Muscle layer of colon (tissue), 2 donors: ENCODE data around the gene INSIG2.

Experiments
- H3K27ac ChIP-seq: one replicate; pipeline ENCODE4 v1.7.0; 2013; ENCODE audit warnings: low read depth, mild to moderate bottlenecking, low read length, moderate library complexity
- H3K27me3 ChIP-seq, 2 donors: one replicate each; pipeline ENCODE4 v1.7.0; 2013; ENCODE audit warnings: low read length in 2 of 2, mild to moderate bottlenecking in 2 of 2; ENCODE audit not compliant: insufficient read depth in 2 of 2, control insufficient read depth in 1 of 2
- H3K36me3 ChIP-seq: one replicate; pipeline ENCODE4 v1.7.0; 2013; ENCODE audit warnings: mild to moderate bottlenecking, low read length; ENCODE audit not compliant: insufficient read depth
- H3K4me1 ChIP-seq: one replicate; pipeline ENCODE4 v1.7.0; 2013; ENCODE audit warnings: mild to moderate bottlenecking, low read length; ENCODE audit not compliant: insufficient read depth
- H3K4me3 ChIP-seq, 2 donors: one replicate each; pipeline ENCODE4 v1.7.0; 2013; ENCODE audit warnings: low read length in 2 of 2, low read depth in 1 of 2, mild to moderate bottlenecking in 1 of 2, moderate library complexity in 1 of 2
- H3K9ac ChIP-seq: one replicate; pipeline ENCODE4 v1.7.0; 2013; ENCODE audit warnings: low read length
- H3K9me3 ChIP-seq: one replicate; pipeline ENCODE4 v1.7.0; 2013; ENCODE audit warnings: mild to moderate bottlenecking, low read length
- donor health status: abdominal sarcoma.
- donor health status: Adenocarcinoma of cecum.

Gene INSIG2

GRCh38 chr2:118106926-118107325 is 18.7 kb downstream of the INSIG2 start:
- Histone ChIP-seq H3K4me1 (no peaks in the 10 kb centered on the region), H3K27me3 (no peaks in the 10 kb centered on the region), H3K9me3 (no peaks in the 10 kb centered on the region), H3K36me3 (peaks cover 8% of the 10 kb centered on the region), H3K27ac (no peak overlapping the region), H3K4me3 (no peak overlapping the region), H3K9ac (no peak overlapping the region)

- no peak overlapping the region for H3K9ac ChIP-seq
- H3K36me3 ChIP-seq: peaks cover 8% of the 10 kb centered on the region
- no peak overlapping the region for H3K27ac ChIP-seq
- no peaks in the 10 kb centered on the region for H3K9me3 ChIP-seq
- no peak overlapping the region for H3K4me3 ChIP-seq
- H3K4me1 ChIP-seq: no peaks in the 10 kb centered on the region
- no peaks in the 10 kb centered on the region for H3K27me3 ChIP-seq
These were observed 22.0 kb downstream of the INSIG2 start for GRCh38 chr2:118110310-118110709.

- no peaks in the 10 kb centered on the region for H3K4me1 ChIP-seq
- H3K4me3 ChIP-seq: no peak overlapping the region
- H3K9me3 ChIP-seq: no peaks in the 10 kb centered on the region
- no peak overlapping the region for H3K27ac ChIP-seq
- H3K27me3 ChIP-seq: no peaks in the 10 kb centered on the region
- no peak overlapping the region for H3K9ac ChIP-seq
- peaks cover 8% of the 10 kb centered on the region for H3K36me3 ChIP-seq
These were observed 22.7 kb downstream of the INSIG2 start for GRCh38 chr2:118110991-118111390.

GRCh38 chr2:118112771-118113334 is 24.6 kb downstream of the INSIG2 start:
- H3K9me3 ChIP-seq: no peaks in the 10 kb centered on the region
- H3K9ac ChIP-seq: no peak overlapping the region
- H3K36me3 ChIP-seq: peaks cover 7% of the 10 kb centered on the region
- no peaks in the 10 kb centered on the region for H3K27me3 ChIP-seq
- H3K4me3 ChIP-seq: no peak overlapping the region
- H3K27ac ChIP-seq: no peak overlapping the region
- H3K4me1 ChIP-seq: no peaks in the 10 kb centered on the region

- Histone ChIP-seq H3K27ac (no peak overlapping the region), H3K36me3 (no peaks in the 10 kb centered on the region), H3K4me3 (no peak overlapping the region), H3K9ac (no peak overlapping the region), H3K27me3 (no peaks in the 10 kb centered on the region), H3K4me1 (no peaks in the 10 kb centered on the region), H3K9me3 (no peaks in the 10 kb centered on the region)
These were observed 26.6 kb downstream of the INSIG2 start for GRCh38 chr2:118114863-118115262.

GRCh38 chr2:118115761-118116160 is 27.5 kb downstream of the INSIG2 start:
- Histone ChIP-seq H3K9me3 (no peaks in the 10 kb centered on the region), H3K27me3 (no peaks in the 10 kb centered on the region), H3K4me3 (no peak overlapping the region), H3K4me1 (no peaks in the 10 kb centered on the region), H3K36me3 (no peaks in the 10 kb centered on the region), H3K9ac (no peak overlapping the region), H3K27ac (no peak overlapping the region)

GRCh38 chr2:118118479-118118878 is 30.2 kb downstream of the INSIG2 start:
- no peak overlapping the region for H3K27ac ChIP-seq

GRCh38 chr2:118119158-118119727 is 31.0 kb downstream of the INSIG2 start:
- no peak overlapping the region for H3K27ac ChIP-seq
- H3K9ac ChIP-seq: no peak overlapping the region
- no peaks in the 10 kb centered on the region for H3K36me3 ChIP-seq
- no peaks in the 10 kb centered on the region for H3K27me3 ChIP-seq
- H3K4me1 ChIP-seq: peaks cover 23% of the 10 kb centered on the region
- no peak overlapping the region for H3K4me3 ChIP-seq
- H3K9me3 ChIP-seq: no peaks in the 10 kb centered on the region

More at GRCh38 chr2:118118479-118118878, 30.2 kb downstream of the INSIG2 start:
- Histone ChIP-seq H3K36me3 (no peaks in the 10 kb centered on the region), H3K4me1 (peaks cover 15% of the 10 kb centered on the region), H3K4me3 (no peak overlapping the region), H3K9me3 (no peaks in the 10 kb centered on the region), H3K9ac (no peak overlapping the region), H3K27me3 (no peaks in the 10 kb centered on the region)

GRCh38 chr2:118119761-118120400 is 31.6 kb downstream of the INSIG2 start:
- Histone ChIP-seq H3K27me3 (no peaks in the 10 kb centered on the region), H3K4me1 (peaks cover 26% of the 10 kb centered on the region), H3K9me3 (no peaks in the 10 kb centered on the region), H3K9ac (no peak overlapping the region), H3K4me3 (no peak overlapping the region), H3K36me3 (no peaks in the 10 kb centered on the region), H3K27ac (no peak overlapping the region)

GRCh38 chr2:118120401-118120780 is 32.1 kb downstream of the INSIG2 start:
- Histone ChIP-seq H3K36me3 (no peaks in the 10 kb centered on the region), H3K4me3 (no peak overlapping the region), H3K4me1 (peaks cover 26% of the 10 kb centered on the region), H3K27me3 (no peaks in the 10 kb centered on the region), H3K9ac (no peak overlapping the region), H3K9me3 (no peaks in the 10 kb centered on the region), H3K27ac (no peak overlapping the region)

- Histone ChIP-seq H3K9me3 (no peaks in the 10 kb centered on the region), H3K9ac (no peak overlapping the region), H3K4me3 (no peak overlapping the region), H3K27ac (no peak overlapping the region), H3K4me1 (peaks cover 26% of the 10 kb centered on the region), H3K27me3 (no peaks in the 10 kb centered on the region), H3K36me3 (no peaks in the 10 kb centered on the region)
These were observed 32.8 kb downstream of the INSIG2 start for GRCh38 chr2:118121101-118121500.
